CD4-positive, alpha-beta T cell (primary cell): ENCODE results near the gene DYNLT4. TPM values are rescaled to one million over a fixed set of nuclear protein-coding genes. Genes with fewer than 3 reads are reported as not detected.

Experiments
- ATAC-seq: fragments of 200-7000 bp; cut with Tn5 transposase; one replicate; pipeline ENCODE4 v1.10.0; 2022; ENCODE audit warnings: mild to moderate bottlenecking; ENCODE audit not compliant: poor library complexity
- CTCF ChIA-PET: fragments of 350-600 bp; sonication (Branson Sonifier 250); formaldehyde crosslinking; loops from one replicate; lab custom pipeline; 2021; ENCODE audit warnings: antibody characterized with exemption, inconsistent platforms; lab: Charles Lee
- POLR2A ChIA-PET: fragments of 350-600 bp; sonication (Branson Sonifier 250); formaldehyde crosslinking; loops from one replicate; lab custom pipeline; 2021; ENCODE audit warnings: antibody characterized with exemption, inconsistent platforms; lab: Charles Lee
- DNase-seq, 14 experiments: peaks; one replicate each; pipeline ENCODE4 v3.0.0-alpha.2; 2013 to 2020; ENCODE audit warnings: mixed read lengths in 2 of 14
- H3K27ac ChIP-seq, 2 donors: one replicate each; pipeline versions ENCODE4 v1.5.1 to v1.7.0; 2013; ENCODE audit warnings: low read length in 2 of 2, low read depth in 1 of 2, mild to moderate bottlenecking in 1 of 2
- H3K27me3 ChIP-seq, 2 experiments: 1 replicate in 1 of 2; 2 replicates in 1 of 2; pipeline versions ENCODE4 v1.6.1 to v1.7.0; 2013; ENCODE audit warnings: low read length in 2 of 2, control low read depth in 1 of 2, mild to moderate bottlenecking in 1 of 2, moderate library complexity in 1 of 2; ENCODE audit not compliant: insufficient read depth in 2 of 2, control insufficient read depth in 1 of 2
- H3K36me3 ChIP-seq: one replicate; pipeline ENCODE4 v1.6.1; 2013; ENCODE audit warnings: low read length, control low read depth; ENCODE audit not compliant: insufficient read depth
- H3K4me1 ChIP-seq: one replicate; pipeline ENCODE4 v1.6.1; 2013; ENCODE audit warnings: low read length, control low read depth; ENCODE audit not compliant: insufficient read depth
- H3K4me3 ChIP-seq: one replicate; pipeline ENCODE4 v1.5.1; 2013; ENCODE audit warnings: mild to moderate bottlenecking, low read length, moderate library complexity
- H3K9me3 ChIP-seq, 2 experiments: 1 replicate in 1 of 2; 2 replicates in 1 of 2; pipeline versions ENCODE4 v1.6.1 to v1.7.0; 2013; ENCODE audit warnings: low read length in 2 of 2, mild to moderate bottlenecking in 2 of 2, control low read depth in 1 of 2, moderate library complexity in 1 of 2; ENCODE audit not compliant: control insufficient read depth in 1 of 2, insufficient read depth in 1 of 2
- H3K27ac Mint-ChIP-seq: one replicate; pipeline ENCODE4 v1.8.0; 2020; ENCODE audit warnings: mixed read lengths
- H3K27me3 Mint-ChIP-seq: one replicate; pipeline ENCODE4 v1.8.0; 2021; ENCODE audit warnings: mixed read lengths
- H3K36me3 Mint-ChIP-seq: one replicate; pipeline ENCODE4 v1.8.0; 2021; ENCODE audit warnings: low read depth, mixed read lengths
- H3K4me1 Mint-ChIP-seq: one replicate; pipeline ENCODE4 v1.8.0; 2021; ENCODE audit warnings: low read depth, mixed read lengths
- H3K4me3 Mint-ChIP-seq: one replicate; pipeline ENCODE4 v1.8.0; 2020; ENCODE audit warnings: mild to moderate bottlenecking, mixed read lengths
- H3K9me3 Mint-ChIP-seq: one replicate; pipeline ENCODE4 v1.8.0; 2020; ENCODE audit warnings: mixed read lengths
- CTCF ChIP-seq: fragments of 200-600 bp; IDR thresholded peaks from one replicate; pipeline ENCODE4 v1.8.0; 2022; ENCODE audit warnings: antibody characterized with exemption, mild to moderate bottlenecking
- intact Hi-C, 2 experiments: fragments of 100-400 bp; cut with DNase I in 1 of 2; cut with micrococcal nuclease in 1 of 2; formaldehyde crosslinking; loops; one replicate each; pipeline versions ENCODE4 v1.15.1 to v1.9.0; 2023 to 2025; cut with DNase I, micrococcal nuclease
- total RNA-seq, 174 experiments: library from RNA in 2 of 174; stranded (reverse) in 2 of 174; gene quantifications; one replicate each; pipeline ENCODE4 v1.2.3 and lab custom pipeline; 2021 to 2026

DYNLT4 gene
- total RNA-seq, 2 experiments from 2014 or later, result 1.8 to 2.1 TPM

GRCh38 chr1:44822131-44822701 lies 15.1 kb upstream of the DYNLT4 start:
- Mint-ChIP-seq H3K27ac (peak overlapping the region; percentile 100), H3K4me3 (peak overlapping the region; percentile 77), H3K36me3 (no peaks in the 10 kb centered on the region), H3K4me1 (peaks cover 35% of the 10 kb centered on the region), H3K9me3 (no peaks in the 10 kb centered on the region), H3K27me3 (no peaks in the 10 kb centered on the region)
- no peak overlapping the region for H3K4me3 ChIP-seq
- no peak for TF ChIP-seq CTCF
- ChIA-PET POLR2A (interaction anchor here (0.9 to 12.2 kb wide), 11 partner anchors 8 to 864 kb away, joined by 3 to 599 read pairs (median 8); partner anchors contain the start of genes BEST4, BTBD19, DYNLT4 and GPBP1L1), CTCF (interaction anchor here (0.8 to 6.7 kb wide), 5 partner anchors 14 to 38 kb away, joined by 3 to 57 read pairs (median 4); partner anchors contain the start of genes BTBD19, DYNLT4 and PLK3)
- H3K4me1 ChIP-seq, result peaks cover 33% of the 10 kb centered on the region
- ATAC-seq, result no peak
- H3K27ac ChIP-seq, result no peak overlapping the region
- no peaks in the 10 kb centered on the region for H3K27me3 ChIP-seq
- peak in 1 of 14 experiments; percentile 3 for DNase-seq
- intact Hi-C loops, result loop anchor here (5.0 to 10.0 kb wide), 4 partner anchors 35 to 607 kb away; partner anchors contain the start of genes BEST4 (in 1 of the 2) and DMAP1 (in 1 of the 2)
- H3K36me3 ChIP-seq, result no peaks in the 10 kb centered on the region
- H3K9me3 ChIP-seq, result no peaks in the 10 kb centered on the region

GRCh38 chr1:44821240-44821715 lies 14.1 kb upstream of the DYNLT4 start:
- Histone ChIP-seq H3K9me3 (no peaks in the 10 kb centered on the region), H3K27ac (no peak overlapping the region), H3K27me3 (no peaks in the 10 kb centered on the region), H3K4me3 (no peak overlapping the region), H3K36me3 (no peaks in the 10 kb centered on the region), H3K4me1 (peaks cover 29% of the 10 kb centered on the region)
- intact Hi-C loops, result loop anchor here (1.0 to 10.0 kb wide), 5 partner anchors 14 to 606 kb away; partner anchors contain the start of genes BEST4 (in 1 of the 2) and DMAP1 (in 1 of the 2)
- POLR2A ChIA-PET, result interaction anchor here (1.0 to 12.2 kb wide), 12 partner anchors 8 to 865 kb away, joined by 3 to 599 read pairs (median 16); partner anchors contain the start of genes BEST4, BTBD19, DYNLT4 and GPBP1L1
- CTCF ChIA-PET, result interaction anchor here (0.6 to 6.7 kb wide), 5 partner anchors 13 to 37 kb away, joined by 3 to 57 read pairs (median 4); partner anchors contain the start of genes BTBD19, DYNLT4 and PLK3
- H3K9me3 Mint-ChIP-seq, result no peaks in the 10 kb centered on the region
- peak overlapping the region; percentile 100 for H3K27ac Mint-ChIP-seq
- peak overlapping the region; percentile 94 for H3K4me3 Mint-ChIP-seq
- H3K4me1 Mint-ChIP-seq, result peaks cover 39% of the 10 kb centered on the region
- no peaks in the 10 kb centered on the region for H3K36me3 Mint-ChIP-seq
- no peaks in the 10 kb centered on the region for H3K27me3 Mint-ChIP-seq
- no peak for TF ChIP-seq CTCF
- ATAC-seq, result no peak
- DNase-seq, result peak in 1 of 14 experiments; percentile 3

GRCh38 chr1:44820328-44821239 lies 13.4 kb upstream of the DYNLT4 start:
- DNase-seq (peak in 1 of 14 experiments; percentile 3), ATAC-seq (no peak)
- peak overlapping the region; percentile 100 for H3K27ac Mint-ChIP-seq
- H3K4me1 Mint-ChIP-seq, result peaks cover 39% of the 10 kb centered on the region
- ChIA-PET CTCF (interaction anchor here (0.6 to 6.7 kb wide), 4 partner anchors 12 to 34 kb away, joined by 3 to 57 read pairs (median 26); partner anchors contain the start of genes BTBD19, DYNLT4 and PLK3), POLR2A (interaction anchor here (0.7 to 12.2 kb wide), 13 partner anchors 9 to 670 kb away, joined by 3 to 599 read pairs (median 10); partner anchors contain the start of genes BEST4, BTBD19, DYNLT4 and EIF2B3)
- H3K27me3 Mint-ChIP-seq, result no peaks in the 10 kb centered on the region
- TF ChIP-seq CTCF, result no peak
- H3K4me3 Mint-ChIP-seq, result peak overlapping the region; percentile 94
- Histone ChIP-seq H3K4me3 (peak overlapping the region; percentile 65), H3K9me3 (no peaks in the 10 kb centered on the region), H3K27me3 (no peaks in the 10 kb centered on the region), H3K36me3 (no peaks in the 10 kb centered on the region), H3K4me1 (peaks cover 28% of the 10 kb centered on the region), H3K27ac (peak overlapping the region; percentile 96 to 99)
- no peaks in the 10 kb centered on the region for H3K36me3 Mint-ChIP-seq
- no peaks in the 10 kb centered on the region for H3K9me3 Mint-ChIP-seq
- intact Hi-C loops, result loop anchor here (1.0 to 10.0 kb wide), 6 partner anchors 15 to 606 kb away; partner anchors contain the start of genes BEST4 (in 1 of the 2), DMAP1 (in 1 of the 2) and RNU5D-1 (in 1 of the 2)
